ENCODE measurements around the gene CPE.

DNA sequence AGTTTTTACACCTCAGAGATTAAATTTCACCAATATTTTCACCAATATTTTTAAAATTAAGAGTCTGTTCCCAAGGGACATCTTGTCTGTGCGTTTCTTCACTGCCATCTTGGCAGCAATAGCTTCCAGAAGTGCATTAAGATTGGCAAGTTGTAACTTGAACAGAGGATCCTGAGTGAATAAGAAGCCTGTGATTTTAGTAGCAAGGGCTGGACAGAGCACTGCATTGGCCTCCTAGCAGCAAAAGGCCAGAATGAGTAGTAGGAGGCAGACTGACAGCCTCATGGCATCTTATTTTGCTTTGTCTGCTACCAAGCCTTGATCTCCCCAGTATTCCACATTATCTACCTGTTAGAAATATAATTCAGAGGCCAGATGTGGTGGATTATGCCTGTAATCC is 138.4 kb downstream of the CPE start:
- TF ChIP-seq EZH2 (IDR thresholded peaks at IDR 0.05; ENCODE audit: borderline replicate concordance, low read length), result no peak
- no peak for TF ChIP-seq CTCF (IDR thresholded peaks at IDR 0.05; ENCODE audit: low read length)

All from OCI-LY1 (cell line).